H9 (cell line): ENCODE results near the gene DDX49. TPM values are rescaled to one million over a fixed set of nuclear protein-coding genes. Genes with fewer than 3 reads are reported as not detected.

Experiments
- DNase-seq: peaks from one replicate; pipeline ENCODE4 v3.0.0-alpha.2; 2017
- H2AFZ ChIP-seq: one replicate; pipeline ENCODE4 v1.6.1; 2013; ENCODE audit warnings: mild to moderate bottlenecking, low read length, control low read depth, moderate library complexity
- H2AK5ac ChIP-seq: 2 replicates; pipeline ENCODE4 v1.6.1; 2013; ENCODE audit warnings: low read length, control low read depth, mixed read lengths; ENCODE audit not compliant: insufficient read length
- H2BK120ac ChIP-seq: one replicate; pipeline ENCODE4 v1.6.1; 2013; ENCODE audit warnings: low read depth, mild to moderate bottlenecking, low read length, control low read depth, inconsistent platforms; ENCODE audit not compliant: poor library complexity, severe bottlenecking
- H2BK12ac ChIP-seq: 2 replicates; pipeline ENCODE4 v1.6.1; 2013; ENCODE audit warnings: low read length, control low read depth, mixed read lengths, low read depth; ENCODE audit not compliant: insufficient read length
- H2BK15ac ChIP-seq: 2 replicates; pipeline ENCODE4 v1.6.1; 2013; ENCODE audit warnings: low read depth, low read length, control low read depth
- H2BK20ac ChIP-seq: one replicate; pipeline ENCODE4 v1.6.1; 2013; ENCODE audit warnings: low read depth, mild to moderate bottlenecking, low read length, control low read depth, inconsistent platforms; ENCODE audit not compliant: poor library complexity, severe bottlenecking
- H2BK5ac ChIP-seq: 2 replicates; pipeline ENCODE4 v1.6.1; 2013; ENCODE audit warnings: low read length, control low read depth, mixed read lengths; ENCODE audit not compliant: insufficient read length
- H3K14ac ChIP-seq: 2 replicates; pipeline ENCODE4 v1.6.1; 2013; ENCODE audit warnings: low read length, control low read depth; ENCODE audit not compliant: insufficient read depth
- H3K18ac ChIP-seq: 2 replicates; pipeline ENCODE4 v1.6.1; 2013; ENCODE audit warnings: low read depth, mild to moderate bottlenecking, mixed read lengths, low read length, control low read depth; ENCODE audit not compliant: insufficient read length
- H3K23ac ChIP-seq: 2 replicates; pipeline ENCODE4 v1.6.1; 2013; ENCODE audit warnings: low read length, control low read depth, mixed read lengths, low read depth; ENCODE audit not compliant: insufficient read length
- H3K23me2 ChIP-seq: 2 replicates; pipeline ENCODE4 v1.6.1; 2013; ENCODE audit warnings: low read depth, mild to moderate bottlenecking, mixed read lengths, low read length, control low read depth; ENCODE audit not compliant: insufficient read length, poor library complexity, severe bottlenecking
- H3K27ac ChIP-seq: 2 replicates; pipeline ENCODE4 v1.5.1; 2013; ENCODE audit warnings: low read length, control low read depth, mixed read lengths, low read depth; ENCODE audit not compliant: insufficient read length
- H3K27me3 ChIP-seq: 2 replicates; pipeline ENCODE4 v1.6.1; 2013; ENCODE audit warnings: low read length, control low read depth, inconsistent platforms; ENCODE audit not compliant: insufficient read depth
- H3K4ac ChIP-seq: 2 replicates; pipeline ENCODE4 v1.6.1; 2013; ENCODE audit warnings: low read depth, mild to moderate bottlenecking, control low read depth, inconsistent platforms, low read length, moderate library complexity
- H3K4me1 ChIP-seq: 2 replicates; pipeline ENCODE4 v1.6.1; 2013; ENCODE audit warnings: low read length, control low read depth, inconsistent platforms; ENCODE audit not compliant: insufficient read depth
- H3K4me2 ChIP-seq: 2 replicates; pipeline ENCODE4 v1.6.1; 2013; ENCODE audit warnings: low read length, control low read depth, mixed read lengths; ENCODE audit not compliant: insufficient read length, insufficient read depth
- H3K56ac ChIP-seq: 2 replicates; pipeline ENCODE4 v1.6.1; 2013; ENCODE audit warnings: low read depth, mild to moderate bottlenecking, mixed read lengths, low read length, control low read depth; ENCODE audit not compliant: insufficient read length
- H3K79me1 ChIP-seq: 2 replicates; pipeline ENCODE4 v1.6.1; 2013; ENCODE audit warnings: low read depth, mild to moderate bottlenecking, moderate library complexity, low read length, control low read depth, inconsistent platforms; ENCODE audit not compliant: insufficient read depth, poor library complexity, severe bottlenecking
- H3K79me2 ChIP-seq: 2 replicates; pipeline ENCODE4 v1.6.1; 2013; ENCODE audit warnings: low read length, control low read depth, inconsistent platforms; ENCODE audit not compliant: insufficient read depth
- H3K9ac ChIP-seq: 2 replicates; pipeline ENCODE4 v1.6.1; 2013; ENCODE audit warnings: low read length, control low read depth, mixed read lengths; ENCODE audit not compliant: insufficient read length; ENCODE audit errors: extremely low read depth
- H3K9me3 ChIP-seq: one replicate; pipeline ENCODE4 v1.6.1; 2013; ENCODE audit warnings: low read depth, low read length, inconsistent platforms; ENCODE audit not compliant: control insufficient read depth
- H3T11ph ChIP-seq: one replicate; pipeline ENCODE4 v1.6.1; 2013; ENCODE audit warnings: mild to moderate bottlenecking, low read length, control low read depth, inconsistent platforms
- H4K20me1 ChIP-seq: one replicate; pipeline ENCODE4 v1.6.1; 2013; ENCODE audit not compliant: control insufficient read depth, insufficient read length, insufficient read depth
- H4K5ac ChIP-seq: 2 replicates; pipeline ENCODE4 v1.6.1; 2013; ENCODE audit warnings: low read depth, mild to moderate bottlenecking, mixed read lengths, low read length, control low read depth; ENCODE audit not compliant: insufficient read length
- H4K8ac ChIP-seq: replicated peaks from 2 replicates; pipeline ENCODE4 v1.6.1; 2013; ENCODE audit warnings: low read length, control low read depth, mixed read lengths, low read depth; ENCODE audit not compliant: insufficient read length
- H4K91ac ChIP-seq: 2 replicates; pipeline ENCODE4 v1.6.1; 2013; ENCODE audit warnings: low read depth, mild to moderate bottlenecking, moderate library complexity, mixed read lengths, low read length, control low read depth; ENCODE audit not compliant: insufficient read length
- H3K27ac Mint-ChIP-seq, 3 experiments: 2 replicates in 2 of 3; 3 replicates in 1 of 3; pipeline ENCODE4 v1.8.0; 2020 to 2021; ENCODE audit warnings: mixed read lengths in 3 of 3, mild to moderate bottlenecking in 1 of 3, moderate library complexity in 1 of 3
- H3K27me3 Mint-ChIP-seq: 2 replicates; pipeline ENCODE4 v1.8.0; 2021; ENCODE audit warnings: low read depth, mild to moderate bottlenecking, moderate library complexity, mixed read lengths
- H3K36me3 Mint-ChIP-seq, 3 experiments: 2 replicates in 2 of 3; 3 replicates in 1 of 3; pipeline ENCODE4 v1.8.0; 2020 to 2021; ENCODE audit warnings: low read depth in 3 of 3, mixed read lengths in 3 of 3; ENCODE audit not compliant: insufficient read depth in 1 of 3
- H3K4me1 Mint-ChIP-seq, 2 experiments: 2 replicates each; pipeline ENCODE4 v1.8.0; 2020; ENCODE audit warnings: mixed read lengths in 2 of 2
- H3K4me3 Mint-ChIP-seq, 2 experiments: 2 replicates in 1 of 2; 3 replicates in 1 of 2; pipeline ENCODE4 v1.8.0; 2020 to 2021; ENCODE audit warnings: mild to moderate bottlenecking in 2 of 2, mixed read lengths in 2 of 2, moderate library complexity in 1 of 2
- H3K9me3 Mint-ChIP-seq, 2 experiments: 2 replicates in 1 of 2; 3 replicates in 1 of 2; pipeline ENCODE4 v1.8.0; 2020; ENCODE audit warnings: mild to moderate bottlenecking in 2 of 2, mixed read lengths in 2 of 2, moderate library complexity in 1 of 2
- CTCF ChIP-seq: fragments of 200-600 bp; sonication (generic); conservative IDR thresholded peaks from 3 replicates; pipeline ENCODE4 v1.8.0; 2021; ENCODE audit warnings: antibody characterized with exemption, mild to moderate bottlenecking
- WGBS: extraction: QIAGEN DNeasy Blood & Tissue Kit; methylation state at CpG from one replicate; pipeline ENCODE4 v1.1.7; 2013; ENCODE audit warnings: missing lambda C conversion rate, low lambda C conversion rate, mixed read lengths; ENCODE audit not compliant: insufficient read length; ENCODE audit errors: extremely low coverage; 5-methylcytosine and 5-hydroxymethylcytosine counted together
- total RNA-seq: library from RNA; stranded (reverse); gene quantifications from 2 replicates; pipeline ENCODE4 v1.2.1, GENCODE V29; 2021

The DDX49 gene
- total RNA-seq, 1 experiment from 2014 or later = 52.3 TPM

GRCh38 chr19:18903156-18904037 lies 16.1 kb upstream of the DDX49 start:
- no peak for DNase-seq
- Histone ChIP-seq H2BK15ac (no peak overlapping the region), H3K79me1 (no peaks in the 10 kb centered on the region), H2BK12ac (no peak overlapping the region), H3K4ac (no peak overlapping the region), H4K91ac (no peak overlapping the region), H3K4me2 (no peak overlapping the region), H3K9me3 (no peaks in the 10 kb centered on the region), H2BK20ac (no peak overlapping the region), H2AK5ac (no peak overlapping the region), H4K20me1 (no peaks in the 10 kb centered on the region), H3K79me2 (no peaks in the 10 kb centered on the region), H3K23me2 (no peaks in the 10 kb centered on the region), H4K5ac (no peak overlapping the region), H3K27me3 (no peaks in the 10 kb centered on the region), H3K27ac (no peak overlapping the region), H2BK5ac (no peak overlapping the region), H3K23ac (no peak overlapping the region), H2AFZ (no peak overlapping the region), H3T11ph (no peak overlapping the region), H3K18ac (no peak overlapping the region), H3K14ac (no peak overlapping the region), H3K56ac (no peak overlapping the region), H2BK120ac (no peak overlapping the region), H4K8ac (no peak overlapping the region), H3K4me1 (no peaks in the 10 kb centered on the region), H3K9ac (no peak overlapping the region)
- Mint-ChIP-seq H3K27ac (peak overlapping the region in 2 of 3 experiments; percentile 70 to 72; a peak in 2 of 7 replicates), H3K36me3 (peaks cover 1 to 19% (median 15%) of the 10 kb centered on the region in 3 experiments; a peak in 6 of 7 replicates), H3K27me3 (no peaks in the 10 kb centered on the region), H3K4me1 (no peaks in the 10 kb centered on the region), H3K9me3 (no peaks in the 10 kb centered on the region; a peak in 1 of 5 replicates), H3K4me3 (no peak overlapping the region)
- 0 out of 3 replicates have a peak, but pooled peaks have one; percentile 13 for TF ChIP-seq CTCF
- WGBS = no CpG with 5 or more reads among the region's 29 CpGs
